GM19468 (cell line): ENCODE results near the gene ART4.

Source experiments
- ATAC-seq: cut with Tn5 transposase; IDR thresholded peaks from one replicate; pipeline ENCODE4 v1.9.1; 2021; ENCODE audit warnings: mild to moderate bottlenecking, moderate library complexity, moderate number of reproducible peaks; ENCODE audit not compliant: unreplicated experiment; ENCODE audit errors: extremely low read depth

ART4 gene

DNA sequence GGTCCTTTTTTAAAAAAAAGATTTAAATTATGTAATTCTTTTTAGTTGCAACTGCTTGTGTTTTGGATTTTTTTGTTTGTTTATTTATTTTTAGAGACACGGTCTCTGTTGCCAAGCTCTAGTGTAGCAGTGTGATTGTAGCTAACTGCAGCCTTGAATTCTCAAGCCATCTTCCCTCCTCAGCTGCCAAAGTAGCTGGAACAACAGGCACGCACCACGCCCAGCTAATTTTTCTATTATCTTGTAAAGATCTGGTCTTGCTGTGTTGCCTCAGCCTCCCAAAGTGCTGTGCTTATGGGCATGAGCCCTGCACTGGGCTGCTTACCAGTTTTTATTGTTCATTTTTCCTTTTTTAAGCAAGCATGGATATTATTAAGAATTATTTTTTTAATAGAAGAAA lies 10.6 kb upstream of the ART4 start:
- no peak for ATAC-seq

DNA sequence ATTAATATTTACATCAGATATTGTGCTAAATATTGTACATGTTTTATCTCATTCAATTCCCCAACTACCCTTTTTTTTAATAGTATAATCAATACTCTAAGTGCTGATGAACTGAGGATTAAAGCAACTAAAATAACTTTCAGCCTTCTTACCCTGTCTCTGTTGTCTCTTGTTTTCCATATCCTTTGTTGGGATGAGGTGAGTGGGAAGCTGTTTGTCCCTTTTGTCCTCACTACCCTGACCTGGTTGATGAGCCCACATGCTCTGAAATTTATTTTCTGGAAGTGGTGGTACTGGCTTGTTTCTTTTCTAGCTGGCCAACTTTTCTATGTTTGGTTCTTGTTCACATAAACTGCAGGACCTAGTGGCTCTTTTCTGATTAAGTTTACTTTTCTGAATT lies 9.6 kb upstream of the ART4 start:
- no peak for ATAC-seq

DNA sequence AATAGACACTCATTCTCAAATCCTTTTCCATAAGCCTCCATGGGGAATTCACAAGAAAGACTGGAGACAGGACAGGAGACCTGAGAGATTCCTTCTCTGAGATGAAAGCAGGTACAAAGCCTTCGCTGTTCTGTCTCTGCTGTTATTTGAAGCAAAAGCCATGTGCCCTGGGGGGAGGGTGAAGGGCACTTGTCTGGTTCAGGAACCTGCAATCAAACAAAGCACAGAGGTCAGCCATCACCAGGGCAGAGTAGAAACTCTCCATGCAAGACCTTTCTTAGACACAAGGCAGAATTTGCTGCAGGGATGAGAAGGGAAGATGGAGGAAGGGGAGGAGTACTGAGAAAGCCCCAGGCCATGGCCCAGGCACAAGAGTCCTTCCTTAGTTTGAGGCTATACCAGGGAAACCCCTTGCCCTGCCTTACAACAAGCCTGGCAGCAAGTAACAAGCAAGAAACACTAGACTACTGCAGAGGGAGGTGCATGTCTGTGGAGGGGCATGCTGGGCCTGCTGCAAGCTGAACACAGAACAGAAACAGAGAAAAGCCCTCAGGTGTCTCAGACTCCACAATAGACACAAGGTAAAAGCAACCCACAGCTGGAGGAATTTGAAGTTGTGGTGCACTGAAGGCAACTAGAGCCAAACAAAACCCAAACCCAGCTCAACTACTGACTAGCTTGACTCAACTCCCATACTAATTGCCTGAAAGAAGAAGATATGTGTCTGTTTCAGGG lies 7.8 kb upstream of the ART4 start:
- no peak for ATAC-seq

GRCh38 chr12:14849661-14850060 lies 6.3 kb upstream of the ART4 start:
- no peak for ATAC-seq

DNA sequence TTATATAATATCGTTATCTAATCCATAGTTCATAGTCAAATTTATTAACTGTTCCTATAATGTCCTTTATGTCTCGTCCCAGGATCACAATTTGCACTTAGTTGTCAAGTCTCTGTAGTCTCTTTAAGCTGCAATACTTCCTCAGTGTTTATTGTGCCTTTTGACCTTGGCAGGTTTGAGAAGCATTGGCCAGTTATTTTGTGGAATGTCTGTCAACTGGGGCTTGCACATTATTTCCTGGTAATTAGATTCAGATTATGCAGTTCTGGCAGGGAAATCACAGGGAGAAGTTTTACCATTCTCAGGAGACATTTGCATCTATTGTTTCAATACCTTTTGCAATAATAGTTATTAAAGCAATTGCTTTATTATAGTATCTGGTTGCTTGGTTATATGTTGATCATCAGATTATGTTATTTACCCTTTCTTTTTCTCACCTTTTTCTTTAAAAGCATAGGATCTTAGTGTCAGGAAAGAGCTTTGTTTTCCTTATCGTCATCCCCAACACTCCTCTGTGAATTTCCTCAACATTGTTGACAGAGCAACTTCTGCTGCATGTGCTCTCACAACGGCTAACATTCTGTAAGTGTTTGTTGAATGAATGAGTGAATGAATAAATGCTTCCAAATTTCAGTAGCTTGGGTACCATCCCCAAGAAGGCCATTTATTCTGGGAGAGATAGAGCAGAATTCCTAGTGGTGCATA lies 3.7 kb upstream of the ART4 start:
- no peak for ATAC-seq

GRCh38 chr12:14846042-14846587 lies 2.8 kb upstream of the ART4 start:
- no peak for ATAC-seq

GRCh38 chr12:14845350-14845750 lies 2.0 kb upstream of the ART4 start:
- no peak for ATAC-seq

- no peak for ATAC-seq
These were observed 1.1 kb upstream of the ART4 start for GRCh38 chr12:14844401-14844800.

DNA sequence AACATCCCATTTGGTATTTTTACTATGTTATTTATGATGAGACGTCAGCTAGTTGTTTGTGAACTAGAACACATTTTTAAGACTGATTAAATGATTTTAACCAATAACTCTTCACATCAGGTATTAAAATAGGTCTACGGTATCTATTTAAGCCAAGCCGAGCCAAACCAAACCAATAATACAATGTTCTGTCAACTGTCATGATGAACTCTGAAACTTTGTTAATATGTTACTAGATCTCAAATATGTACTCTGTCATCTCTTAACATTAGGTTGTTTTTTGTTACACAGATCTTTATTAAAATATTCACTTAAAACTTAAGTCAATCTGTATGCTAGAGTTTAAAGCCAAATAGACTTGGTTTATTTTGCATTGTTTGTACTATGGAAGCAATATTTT lies 1.0 kb downstream of the ART4 start:
- no peak for ATAC-seq

DNA sequence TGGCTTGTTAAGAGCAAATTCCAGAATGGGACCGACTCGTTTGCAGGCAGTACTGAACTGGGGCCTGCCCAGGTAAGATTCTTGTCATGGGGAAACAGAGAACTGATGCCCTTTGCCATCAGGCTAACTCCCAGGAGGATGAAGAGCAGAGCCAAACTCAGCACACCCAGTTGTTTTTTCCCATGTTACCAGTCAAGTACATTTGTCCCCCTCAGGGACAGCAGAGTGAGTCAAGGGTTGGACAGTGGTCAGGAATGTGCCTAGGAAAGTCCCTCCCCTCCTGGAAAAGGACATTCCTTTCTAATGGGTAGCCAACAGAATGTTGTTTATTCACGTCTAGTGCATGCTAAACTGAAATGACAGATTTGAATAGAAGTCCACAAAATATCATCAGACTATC lies 1.6 kb downstream of the ART4 start:
- no peak for ATAC-seq

GRCh38 chr12:14840616-14841015 lies 2.7 kb downstream of the ART4 start:
- ATAC-seq, result no peak

DNA sequence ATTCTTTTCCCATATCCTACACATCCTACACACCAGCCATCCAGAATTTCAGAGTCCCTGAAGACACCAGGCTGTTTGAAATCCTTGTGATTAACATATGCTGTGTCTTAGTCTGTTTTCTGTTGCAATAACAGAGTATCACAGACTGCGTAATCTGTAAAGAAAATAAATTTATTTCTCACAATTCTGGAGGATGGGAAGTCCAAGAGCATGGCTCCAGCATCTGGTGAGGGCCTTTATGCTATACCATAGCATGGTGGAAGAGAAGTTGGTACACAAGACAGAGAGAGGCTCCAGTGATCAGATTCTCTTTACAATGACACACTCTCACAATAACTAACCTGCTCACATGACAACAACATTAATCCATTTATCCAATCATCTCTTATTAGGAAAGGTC lies 4.1 kb downstream of the ART4 start:
- ATAC-seq, result no peak

GRCh38 chr12:14836336-14837210 lies 6.8 kb downstream of the ART4 start:
- ATAC-seq, result no peak

GRCh38 chr12:14834509-14834908 lies 8.8 kb downstream of the ART4 start:
- no peak for ATAC-seq

DNA sequence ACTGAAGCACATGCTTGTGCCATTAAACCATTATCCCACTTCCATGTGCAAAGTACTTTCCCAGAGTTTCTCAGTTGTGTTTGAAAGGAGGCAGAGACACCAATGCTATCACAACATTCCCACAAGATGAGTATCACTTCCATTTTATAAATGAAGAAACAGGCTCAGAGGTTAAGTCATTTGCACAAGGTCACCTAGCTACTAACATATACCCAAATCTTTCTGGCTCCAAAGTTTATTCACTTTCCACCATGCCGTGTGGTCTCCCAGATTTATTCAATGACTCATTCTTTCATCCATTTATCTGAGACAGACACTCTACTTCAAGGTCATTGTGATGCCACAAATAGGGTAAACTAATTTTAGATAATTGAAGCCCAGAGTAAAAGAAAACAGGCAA lies 9.4 kb downstream of the ART4 start:
- no peak for ATAC-seq

DNA sequence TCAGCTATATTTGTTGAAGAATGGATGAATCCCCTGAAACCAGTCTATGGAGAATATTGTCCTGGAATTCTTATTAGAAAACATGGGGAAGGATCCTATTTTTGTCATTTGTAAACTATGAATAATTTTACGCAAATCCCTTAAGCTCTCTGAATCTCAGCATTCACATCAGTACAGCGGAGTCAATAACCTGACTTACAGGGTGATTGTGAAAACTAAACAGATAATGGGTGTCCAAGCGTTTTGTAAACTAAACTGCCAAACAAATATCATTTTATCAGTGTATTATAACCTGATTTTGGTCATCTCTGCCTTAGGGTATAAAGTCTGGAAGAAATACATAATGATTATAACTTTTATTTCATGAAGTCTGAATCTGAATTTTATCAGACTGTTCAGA lies 10.0 kb downstream of the ART4 start:
- ATAC-seq, result no peak

DNA sequence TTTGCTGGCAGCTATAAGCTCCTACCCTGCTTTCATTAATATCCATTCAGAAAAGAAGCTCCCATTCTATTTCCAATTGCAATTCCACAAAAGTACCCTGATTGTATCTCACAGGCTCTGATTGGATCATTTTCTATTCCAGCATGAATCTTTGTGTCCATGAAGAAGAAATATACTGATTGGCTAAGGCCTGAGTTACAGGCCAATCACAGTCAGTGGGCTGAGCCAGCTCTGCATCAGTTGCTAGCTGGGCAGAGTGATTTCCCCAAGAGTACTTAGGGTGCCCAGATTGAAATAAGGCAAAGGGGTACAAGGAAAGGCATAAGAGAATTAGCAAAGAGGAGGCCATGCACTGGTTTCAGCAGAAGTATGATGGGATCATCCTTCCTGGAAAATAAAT lies 14.4 kb downstream of the ART4 start:
- no peak for ATAC-seq

GRCh38 chr12:14827043-14827442 lies 16.3 kb downstream of the ART4 start:
- no peak for ATAC-seq

- no peak for ATAC-seq
These were observed 16.8 kb downstream of the ART4 start for GRCh38 chr12:14826491-14826890.

GRCh38 chr12:14825256-14825655 lies 18.1 kb downstream of the ART4 start:
- ATAC-seq, result no peak
